HepG2 (cell line): ENCODE data around the gene SUSD6. TPM values are rescaled to one million over a fixed set of nuclear protein-coding genes. Genes with fewer than 3 reads are reported as not detected.

ENCODE experiments used
- BCLAF1 ChIP-seq: fragments of 450-650 bp; IDR thresholded peaks from 2 replicates; pipeline ENCODE4 v1.6.1; 2017; ENCODE audit warnings: mild to moderate bottlenecking
- BRCA1 ChIP-seq: sonication (generic); formaldehyde crosslinking; IDR thresholded peaks from 2 replicates; pipeline ENCODE4 v1.4.0; 2020; ENCODE audit warnings: missing genetic modification reagents
- CBX1 ChIP-seq: IDR thresholded peaks from one replicate; pipeline ENCODE4 v1.6.1; 2016; ENCODE audit warnings: antibody characterized with exemption, low read depth
- ETV5 ChIP-seq: IDR thresholded peaks from 2 replicates; pipeline ENCODE4 v1.6.1; 2018; ENCODE audit warnings: missing biosample characterization, missing genetic modification reagents, inconsistent platforms, borderline replicate concordance
- HNF4G ChIP-seq, 2 experiments: sonication (generic) in 1 of 2; formaldehyde crosslinking in 1 of 2; IDR thresholded peaks; 2 replicates each; pipeline versions ENCODE4 v1.4.0 to v1.6.1; 2011 to 2020; ENCODE audit warnings: borderline replicate concordance in 2 of 2, low read depth in 2 of 2, mild to moderate bottlenecking in 2 of 2, low read length in 1 of 2, missing genetic modification reagents in 1 of 2, moderate library complexity in 1 of 2
- HOXD1 ChIP-seq: sonication (generic); formaldehyde crosslinking; IDR thresholded peaks from 2 replicates; pipeline ENCODE4 v1.5.0; 2020; ENCODE audit warnings: missing genetic modification reagents
- MTA3 ChIP-seq: sonication (generic); formaldehyde crosslinking; IDR thresholded peaks from 2 replicates; pipeline ENCODE4 v1.4.0; 2020; ENCODE audit warnings: missing genetic modification reagents
- MXI1 ChIP-seq: IDR thresholded peaks from 3 replicates; pipeline ENCODE4 v1.6.1; 2012; ENCODE audit warnings: low read depth, low read length, inconsistent platforms, borderline replicate concordance
- REPIN1 ChIP-seq: sonication (generic); formaldehyde crosslinking; IDR thresholded peaks from 2 replicates; pipeline ENCODE4 v1.8.0; 2022; ENCODE audit warnings: missing genetic modification reagents, low read depth, mild to moderate bottlenecking, borderline replicate concordance
- SALL2 ChIP-seq: sonication (generic); formaldehyde crosslinking; IDR thresholded peaks from 2 replicates; pipeline ENCODE4 v1.8.1; 2023; ENCODE audit warnings: mild to moderate bottlenecking, missing genetic modification reagents, inconsistent platforms
- SMAD9 ChIP-seq: sonication (generic); formaldehyde crosslinking; IDR thresholded peaks from 2 replicates; pipeline ENCODE4 v1.5.1; 2020; ENCODE audit warnings: mild to moderate bottlenecking, missing genetic modification reagents
- SMARCC2 ChIP-seq: fragments of 450-650 bp; IDR thresholded peaks from 2 replicates; pipeline ENCODE4 v1.6.1; 2017; ENCODE audit warnings: antibody characterized with exemption, mild to moderate bottlenecking
- TCF7 ChIP-seq: sonication (generic); IDR thresholded peaks from 2 replicates; pipeline ENCODE4 v1.6.1; 2016; ENCODE audit warnings: antibody characterized with exemption, low read depth
- ZFP41 ChIP-seq: sonication (generic); formaldehyde crosslinking; IDR thresholded peaks from 2 replicates; pipeline ENCODE4 v1.4.0; 2020; ENCODE audit warnings: mild to moderate bottlenecking, missing genetic modification reagents, borderline replicate concordance
- ZMYM2 ChIP-seq: sonication (generic); formaldehyde crosslinking; IDR thresholded peaks from 2 replicates; pipeline ENCODE4 v1.8.0; 2022; ENCODE audit warnings: mild to moderate bottlenecking, missing genetic modification reagents
- ZNF20 ChIP-seq: sonication (generic); formaldehyde crosslinking; IDR thresholded peaks from 2 replicates; pipeline ENCODE4 v1.4.0; 2020; ENCODE audit warnings: mild to moderate bottlenecking, moderate library complexity, missing genetic modification reagents
- ZNF225 ChIP-seq: sonication (generic); formaldehyde crosslinking; IDR thresholded peaks from 2 replicates; pipeline ENCODE4 v1.4.0; 2020; ENCODE audit warnings: mild to moderate bottlenecking, missing genetic modification reagents
- ZNF230 ChIP-seq: sonication (generic); formaldehyde crosslinking; IDR thresholded peaks from 2 replicates; pipeline ENCODE4 v1.4.0; 2020; ENCODE audit warnings: mild to moderate bottlenecking, missing genetic modification reagents
- ZNF24 ChIP-seq: fragments of 450-650 bp; IDR thresholded peaks from 2 replicates; pipeline ENCODE4 v1.6.1; 2017; ENCODE audit warnings: antibody characterized with exemption, mild to moderate bottlenecking
- ZNF3 ChIP-seq: IDR thresholded peaks from 2 replicates; pipeline ENCODE4 v1.7.0; 2017; ENCODE audit warnings: inconsistent platforms
- ZNF552 ChIP-seq: sonication (generic); formaldehyde crosslinking; IDR thresholded peaks from 2 replicates; pipeline ENCODE4 v1.9.0; 2022; ENCODE audit warnings: missing genetic modification reagents, mild to moderate bottlenecking, borderline replicate concordance
- ZNF678 ChIP-seq: sonication (generic); formaldehyde crosslinking; IDR thresholded peaks from 2 replicates; pipeline ENCODE4 v1.4.0; 2020; ENCODE audit warnings: mild to moderate bottlenecking, missing genetic modification reagents
- ZNF720 ChIP-seq: sonication (generic); formaldehyde crosslinking; IDR thresholded peaks from 2 replicates; pipeline ENCODE4 v1.4.0; 2020; ENCODE audit warnings: missing genetic modification reagents
- polyA plus RNA-seq, 8 experiments: library from polyadenylated mRNA; depleted of rRNA in 3 of 8; stranded (reverse) in 7 of 8; unstranded in 1 of 8; fragments of >200 nt; fragmentation: Illumina TruSeq in 4 of 8; extraction: Trizol in 4 of 8; gene quantifications; 2 replicates each; pipeline versions ENCODE4 v1.2.1 to v1.2.3, GENCODE V29; 2011 to 2016; ENCODE audit warnings: low read depth in 4 of 8, missing spikeins in 1 of 8, mixed read lengths in 1 of 8; ENCODE audit not compliant: insufficient read depth in 1 of 8
- total RNA-seq, 5 experiments: library from RNA; depleted of rRNA; stranded (reverse); fragments of >200 nt; fragmentation: Illumina TruSeq; extraction: Trizol; gene quantifications; 2 replicates each; pipeline ENCODE4 v1.2.3, GENCODE V29; 2016; ENCODE audit warnings: low read depth in 1 of 5
- TF ChIP-seq, protein P1 (sequence below): sonication (generic); formaldehyde crosslinking; IDR thresholded peaks from 2 replicates; pipeline ENCODE4 v1.5.0; 2020; ENCODE audit warnings: missing genetic modification reagents
- TF ChIP-seq, protein P2 (sequence below): IDR thresholded peaks from 2 replicates; pipeline ENCODE4 v1.6.1; 2016; ENCODE audit warnings: mild to moderate bottlenecking, missing biosample characterization, missing genetic modification reagents
- TF ChIP-seq, protein P3 (sequence below): sonication (generic); formaldehyde crosslinking; IDR thresholded peaks from 2 replicates; pipeline ENCODE4 v1.5.0; 2020; ENCODE audit warnings: missing genetic modification reagents

SUSD6 gene
- total and polyA plus RNA-seq, 2 of the 13 experiments (the other 11 are each of a cell fraction or from before 2014, with no cell fraction given) = 7.2 to 7.4 TPM

DNA sequence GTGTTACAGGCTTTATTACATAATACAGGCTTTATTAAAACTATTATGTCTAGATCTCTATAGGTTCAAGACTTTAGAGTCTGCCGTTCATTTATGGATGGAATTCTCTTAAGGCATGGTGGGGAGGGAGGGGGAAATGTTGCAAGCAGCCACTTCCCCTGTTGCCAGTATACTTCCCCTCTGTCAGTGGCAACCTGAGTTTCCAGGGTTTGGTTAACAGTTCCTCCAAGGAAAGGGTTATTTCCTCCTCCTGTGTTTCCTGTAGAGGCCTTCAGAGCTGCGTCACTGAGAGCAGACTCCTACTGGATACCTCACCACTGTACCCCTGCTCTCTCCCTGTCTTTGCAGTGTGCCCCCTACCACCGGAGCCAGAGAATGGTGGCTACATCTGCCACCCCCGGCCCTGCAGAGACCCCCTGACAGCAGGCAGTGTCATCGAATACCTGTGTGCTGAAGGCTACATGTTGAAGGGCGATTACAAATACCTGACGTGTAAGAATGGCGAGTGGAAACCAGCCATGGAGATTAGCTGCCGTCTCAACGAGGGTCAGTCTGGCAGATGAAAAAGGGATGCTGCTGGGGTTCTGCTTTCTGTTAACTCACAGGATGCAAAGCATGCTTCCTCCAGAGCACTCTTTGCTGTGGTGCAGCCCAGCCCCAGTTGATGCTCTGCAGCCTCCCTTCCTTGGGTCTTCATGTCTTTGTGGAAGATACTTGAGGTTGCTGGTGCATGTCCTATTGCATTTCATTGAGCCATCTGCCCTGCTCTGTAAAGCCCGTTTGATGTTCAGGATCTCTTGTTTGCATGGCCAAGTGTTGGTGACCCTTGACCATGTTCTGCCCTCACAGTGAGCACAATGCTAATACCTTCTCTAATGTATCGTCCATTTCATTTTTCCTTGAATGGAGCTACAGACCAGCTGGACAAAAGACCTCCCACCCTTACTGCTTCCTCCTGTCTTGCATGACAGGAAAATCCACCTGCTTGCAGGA lies 91.9 kb downstream of the SUSD6 start (continued):
- TF ChIP-seq, protein P1, sequence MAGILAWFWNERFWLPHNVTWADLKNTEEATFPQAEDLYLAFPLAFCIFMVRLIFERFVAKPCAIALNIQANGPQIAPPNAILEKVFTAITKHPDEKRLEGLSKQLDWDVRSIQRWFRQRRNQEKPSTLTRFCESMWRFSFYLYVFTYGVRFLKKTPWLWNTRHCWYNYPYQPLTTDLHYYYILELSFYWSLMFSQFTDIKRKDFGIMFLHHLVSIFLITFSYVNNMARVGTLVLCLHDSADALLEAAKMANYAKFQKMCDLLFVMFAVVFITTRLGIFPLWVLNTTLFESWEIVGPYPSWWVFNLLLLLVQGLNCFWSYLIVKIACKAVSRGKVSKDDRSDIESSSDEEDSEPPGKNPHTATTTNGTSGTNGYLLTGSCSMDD (CRISPR knock-in tag) = no peak
- TF ChIP-seq SMARCC2 = no peak
- TF ChIP-seq BCLAF1 = no peak
- TF ChIP-seq SALL2 (CRISPR knock-in tag) = no peak
- peak; percentile 62; the same call in 1 of the 2 replicates for TF ChIP-seq HNF4G (IDR thresholded peaks at IDR 0.05; ENCODE audit: borderline replicate concordance, low read depth, low read length)
- no peak for TF ChIP-seq HNF4G (CRISPR knock-in tag; IDR thresholded peaks at IDR 0.05; ENCODE audit: borderline replicate concordance, low read depth)
- TF ChIP-seq ZNF225 (CRISPR knock-in tag) = no peak
- TF ChIP-seq BRCA1 (CRISPR knock-in tag) = no peak
- TF ChIP-seq TCF7 = peak; percentile 74
- no peak; the same call in 1 of the 2 replicates for TF ChIP-seq ETV5 (CRISPR knock-in tag)
- TF ChIP-seq CBX1 = no peak
- 0 out of 2 replicates have a peak, but pooled peaks have one; percentile 27 for TF ChIP-seq ZNF230 (CRISPR knock-in tag)
- TF ChIP-seq MXI1 = no peak
- no peak for TF ChIP-seq REPIN1 (CRISPR knock-in tag)
- no peak for TF ChIP-seq ZNF552 (CRISPR knock-in tag)
- TF ChIP-seq, protein P2, sequence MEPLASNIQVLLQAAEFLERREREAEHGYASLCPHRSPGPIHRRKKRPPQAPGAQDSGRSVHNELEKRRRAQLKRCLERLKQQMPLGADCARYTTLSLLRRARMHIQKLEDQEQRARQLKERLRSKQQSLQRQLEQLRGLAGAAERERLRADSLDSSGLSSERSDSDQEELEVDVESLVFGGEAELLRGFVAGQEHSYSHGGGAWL (CRISPR knock-in tag) = no peak
- no peak for TF ChIP-seq ZFP41
- no peak for TF ChIP-seq ZNF3 (CRISPR knock-in tag)
- TF ChIP-seq, protein P3, sequence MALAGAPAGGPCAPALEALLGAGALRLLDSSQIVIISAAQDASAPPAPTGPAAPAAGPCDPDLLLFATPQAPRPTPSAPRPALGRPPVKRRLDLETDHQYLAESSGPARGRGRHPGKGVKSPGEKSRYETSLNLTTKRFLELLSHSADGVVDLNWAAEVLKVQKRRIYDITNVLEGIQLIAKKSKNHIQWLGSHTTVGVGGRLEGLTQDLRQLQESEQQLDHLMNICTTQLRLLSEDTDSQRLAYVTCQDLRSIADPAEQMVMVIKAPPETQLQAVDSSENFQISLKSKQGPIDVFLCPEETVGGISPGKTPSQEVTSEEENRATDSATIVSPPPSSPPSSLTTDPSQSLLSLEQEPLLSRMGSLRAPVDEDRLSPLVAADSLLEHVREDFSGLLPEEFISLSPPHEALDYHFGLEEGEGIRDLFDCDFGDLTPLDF (CRISPR knock-in tag) = no peak
- TF ChIP-seq ZNF24 = no peak
- no peak for TF ChIP-seq SMAD9 (CRISPR knock-in tag)
- no peak for TF ChIP-seq ZNF720 (CRISPR knock-in tag)
- TF ChIP-seq ZMYM2 (CRISPR knock-in tag) = no peak
- no peak for TF ChIP-seq MTA3 (CRISPR knock-in tag)
- TF ChIP-seq HOXD1 (CRISPR knock-in tag) = no peak
- no peak for TF ChIP-seq ZNF678 (CRISPR knock-in tag)
- TF ChIP-seq ZNF20 (CRISPR knock-in tag) = no peak
